Medulla oblongata (tissue), 1 donor: ENCODE measurements around the gene ZNF268.
"Not testable (repeated sequence)": the region's sequence is repeated elsewhere in the genome, so short reads cannot be mapped to it uniquely, and the experiment has no call there.

Experiments used
- DNase-seq: peaks from one replicate; pipeline ENCODE4 v3.0.0-alpha.2; 2015; ENCODE audit errors: extremely low spot score

ZNF268 gene

GRCh38 chr12:133227281-133227852 is 46.1 kb downstream of the ZNF268 start:
- DNase-seq = no peak

DNA sequence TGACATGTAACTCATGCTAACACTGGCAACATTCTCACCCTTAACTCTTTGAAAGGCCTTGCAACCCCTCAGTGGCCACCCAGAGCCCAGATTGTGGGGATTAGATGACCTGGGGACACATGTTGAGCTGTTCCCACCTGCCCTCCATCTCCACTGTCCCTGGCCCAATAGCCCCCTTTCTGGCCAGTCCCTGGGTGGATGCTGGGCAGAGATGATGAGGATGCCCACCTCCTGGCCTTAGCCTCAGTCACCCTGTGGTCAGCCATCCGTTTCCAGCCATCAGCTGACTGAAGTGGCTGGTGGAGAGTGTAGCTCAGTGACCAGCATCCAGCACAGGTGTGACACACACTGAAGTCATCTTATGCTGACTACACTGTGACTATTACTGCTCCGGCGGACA is 49.7 kb downstream of the ZNF268 start:
- DNase-seq = no peak

DNA sequence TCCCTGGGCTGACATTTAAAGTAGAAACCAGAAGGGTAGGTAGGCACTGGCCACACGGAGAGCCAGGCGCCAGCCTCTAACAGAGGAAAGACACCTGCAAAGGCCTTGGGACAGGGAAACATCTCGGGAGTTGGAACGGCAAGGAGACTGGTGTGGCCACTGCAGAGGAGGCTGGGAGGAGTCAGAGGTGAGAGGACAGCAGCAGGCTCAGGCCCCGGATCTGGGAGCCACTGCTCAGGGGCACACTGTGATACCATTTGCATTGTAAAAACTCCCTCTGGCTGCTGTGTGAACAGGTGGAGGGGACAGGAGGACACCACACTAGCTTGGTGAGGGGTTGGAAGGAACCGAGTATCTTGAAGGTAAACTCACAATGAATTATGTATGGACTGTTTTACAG is 51.7 kb downstream of the ZNF268 start:
- no peak for DNase-seq

- DNase-seq = no peak
These were observed 52.8 kb downstream of the ZNF268 start for GRCh38 chr12:133233993-133234564.

DNA sequence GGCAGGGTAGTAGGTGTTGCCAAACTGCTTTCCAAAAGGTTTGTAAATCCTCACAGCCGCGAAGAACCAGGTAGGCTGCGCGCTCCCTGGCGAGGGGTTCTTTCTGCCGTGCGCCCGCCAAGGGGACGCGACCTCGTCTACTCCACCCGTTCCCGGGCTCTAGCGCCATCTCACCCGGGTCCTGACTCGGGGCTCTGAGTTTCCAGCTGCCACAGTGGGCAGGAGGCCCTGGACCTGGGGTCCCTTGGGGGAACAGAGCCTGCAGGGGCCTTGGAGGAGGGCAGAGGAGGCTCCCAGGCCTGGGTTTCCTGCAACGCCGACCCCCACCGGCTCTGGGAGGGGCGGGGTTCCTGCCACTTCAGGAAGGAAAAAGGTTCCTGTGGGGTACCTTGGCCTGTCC is 53.7 kb downstream of the ZNF268 start:
- no peak for DNase-seq

DNA sequence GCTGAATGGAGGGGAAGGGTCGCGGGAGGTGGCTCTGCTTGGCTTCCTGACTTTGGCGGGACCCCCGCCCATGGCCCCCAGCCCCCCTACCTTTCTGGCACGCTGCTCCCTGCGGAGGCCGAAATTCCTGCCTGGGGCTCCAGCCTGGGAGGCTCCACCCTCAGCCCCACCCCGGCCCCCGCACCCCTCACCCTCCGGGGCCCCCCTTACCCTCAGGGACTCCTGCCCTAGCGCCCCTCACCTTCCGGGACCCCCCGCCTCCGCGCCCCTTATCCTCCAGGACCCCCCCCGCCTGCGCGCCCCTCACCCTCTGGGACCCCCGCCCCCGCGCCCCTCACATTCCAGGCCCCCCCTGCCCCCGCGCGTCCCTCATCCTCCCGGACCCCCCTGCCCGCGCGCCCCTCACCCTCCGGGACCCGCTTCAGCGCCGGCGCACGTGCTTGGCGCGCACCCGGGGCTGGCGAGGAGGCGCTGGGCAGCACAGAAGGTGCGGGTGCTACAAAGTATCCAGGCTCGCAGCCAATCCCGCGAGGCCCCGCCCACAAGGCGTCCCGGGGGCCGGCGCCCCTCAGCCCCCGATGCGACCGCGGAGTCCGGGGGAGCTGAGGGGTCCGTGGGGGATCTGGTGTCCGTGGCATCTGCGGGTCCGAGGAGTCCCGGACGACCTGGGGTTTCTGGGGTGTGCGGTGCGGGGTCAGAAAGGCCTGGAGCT is 54.3 kb downstream of the ZNF268 start, which contains the start of gene ANHX:
TSS of gene ANHX (minus strand) at position 477 of the 712 bp plus-strand sequence. CDS start 1,521 bp downstream, outside the sequence.
- no peak for DNase-seq

GRCh38 chr12:133236144-133236543 is 54.8 kb downstream of the ZNF268 start:
- DNase-seq = no peak

- no peak for DNase-seq
These were observed 55.3 kb downstream of the ZNF268 start for GRCh38 chr12:133236556-133236955.

DNA sequence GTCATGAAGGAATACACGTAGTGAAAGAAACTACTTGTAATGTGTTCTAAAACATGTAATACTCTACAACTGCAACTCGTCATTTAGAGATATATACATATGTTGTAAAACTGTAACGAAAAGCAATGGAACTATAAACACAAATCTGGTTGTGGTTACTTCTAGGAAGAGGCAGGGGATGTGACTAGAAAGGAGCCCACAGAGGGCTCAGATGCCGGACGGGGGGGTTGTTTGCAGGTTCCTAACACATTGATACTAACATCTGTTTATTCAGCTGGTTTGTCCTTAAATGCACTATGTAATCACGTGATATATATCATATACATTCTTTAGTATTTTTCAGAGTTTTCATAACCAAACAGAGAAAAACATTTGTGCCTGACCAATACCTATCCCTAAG is 70.4 kb downstream of the ZNF268 start:
- no peak for DNase-seq

DNA sequence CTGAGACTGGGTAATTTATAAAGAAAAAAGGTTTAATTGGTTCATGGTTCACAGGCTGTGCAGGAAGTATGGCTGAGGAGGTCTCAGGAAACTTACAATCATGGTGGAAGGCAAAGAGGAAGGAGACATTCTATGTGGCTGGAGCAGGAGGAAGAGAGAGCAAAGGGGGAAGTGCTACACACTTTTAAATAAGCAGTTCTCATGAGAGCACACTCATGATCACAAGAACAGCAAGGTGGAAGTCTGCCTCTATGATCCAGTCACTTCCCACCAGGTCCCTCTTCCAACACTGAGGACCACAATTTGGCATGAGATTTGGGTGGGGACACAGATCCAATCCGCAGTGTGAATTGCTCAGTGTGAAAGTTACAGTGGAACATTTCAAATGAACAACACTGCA is 74.5 kb downstream of the ZNF268 start:
- not testable (repeated sequence) for DNase-seq

DNA sequence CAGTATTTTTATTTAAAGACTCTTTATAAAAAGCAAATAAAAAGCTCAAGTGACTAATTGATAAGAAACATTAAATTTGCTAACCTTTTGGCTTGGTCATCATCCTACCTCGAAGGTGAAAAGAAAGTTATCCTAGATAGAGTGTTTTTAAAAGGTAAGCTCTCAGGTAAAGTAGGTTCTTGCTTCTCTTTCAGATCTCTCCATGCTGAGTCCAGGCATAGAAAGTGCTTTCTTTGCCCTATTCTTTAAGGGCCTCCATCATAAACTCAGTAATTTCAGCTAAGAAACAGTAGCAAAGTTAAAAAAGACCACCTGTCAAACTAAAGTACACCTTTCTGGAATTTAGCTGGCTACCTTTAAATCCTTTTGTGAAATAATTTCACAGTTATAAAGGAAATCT is 75.0 kb downstream of the ZNF268 start:
- DNase-seq = no peak

- DNase-seq = no peak
These were observed 82.9 kb downstream of the ZNF268 start for GRCh38 chr12:133264173-133264572.
